Tibial nerve (tissue), 4 donors: ENCODE measurements around the gene MASP1.

Experiments used
- EP300 ChIP-seq, 2 donors: sonication (generic); formaldehyde crosslinking; IDR thresholded peaks; one replicate each; pipeline ENCODE4 v1.6.1; 2017; ENCODE audit warnings: antibody characterized with exemption in 2 of 2, mild to moderate bottlenecking in 1 of 2
- TF ChIP-seq, protein P1 (sequence below), 5 experiments: fragments of 200-600 bp in 3 of 5; fragments of 450-650 bp in 2 of 5; sonication (generic) in 3 of 5; IDR thresholded peaks; one replicate each; pipeline ENCODE4 v1.5.1; 2016 to 2019; ENCODE audit warnings: antibody characterized with exemption in 5 of 5, mild to moderate bottlenecking in 3 of 5, moderate library complexity in 2 of 5

DNA sequence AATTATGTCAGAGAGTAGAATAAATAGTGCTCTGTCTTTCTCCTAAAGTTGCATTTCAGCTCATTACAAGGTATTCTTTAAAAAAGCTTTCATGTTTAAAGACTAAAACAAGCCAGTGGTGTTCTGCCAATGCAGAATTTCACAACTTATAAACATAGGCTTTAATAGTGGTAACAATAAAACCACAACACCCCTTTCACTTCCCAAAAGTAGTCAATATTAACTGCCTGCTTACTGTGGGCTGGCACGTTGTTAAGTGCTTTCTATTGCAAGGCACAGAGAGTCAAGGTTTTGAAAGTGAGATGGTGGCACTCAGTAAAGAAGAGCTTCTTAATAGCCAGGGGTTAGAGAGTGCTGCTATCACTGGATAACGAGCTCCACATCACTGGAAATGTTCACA, 102.6 kb downstream of the MASP1 start:
- TF ChIP-seq, protein P1, sequence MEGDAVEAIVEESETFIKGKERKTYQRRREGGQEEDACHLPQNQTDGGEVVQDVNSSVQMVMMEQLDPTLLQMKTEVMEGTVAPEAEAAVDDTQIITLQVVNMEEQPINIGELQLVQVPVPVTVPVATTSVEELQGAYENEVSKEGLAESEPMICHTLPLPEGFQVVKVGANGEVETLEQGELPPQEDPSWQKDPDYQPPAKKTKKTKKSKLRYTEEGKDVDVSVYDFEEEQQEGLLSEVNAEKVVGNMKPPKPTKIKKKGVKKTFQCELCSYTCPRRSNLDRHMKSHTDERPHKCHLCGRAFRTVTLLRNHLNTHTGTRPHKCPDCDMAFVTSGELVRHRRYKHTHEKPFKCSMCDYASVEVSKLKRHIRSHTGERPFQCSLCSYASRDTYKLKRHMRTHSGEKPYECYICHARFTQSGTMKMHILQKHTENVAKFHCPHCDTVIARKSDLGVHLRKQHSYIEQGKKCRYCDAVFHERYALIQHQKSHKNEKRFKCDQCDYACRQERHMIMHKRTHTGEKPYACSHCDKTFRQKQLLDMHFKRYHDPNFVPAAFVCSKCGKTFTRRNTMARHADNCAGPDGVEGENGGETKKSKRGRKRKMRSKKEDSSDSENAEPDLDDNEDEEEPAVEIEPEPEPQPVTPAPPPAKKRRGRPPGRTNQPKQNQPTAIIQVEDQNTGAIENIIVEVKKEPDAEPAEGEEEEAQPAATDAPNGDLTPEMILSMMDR (IDR thresholded peaks at IDR 0.05): no peak
- TF ChIP-seq EP300 (IDR thresholded peaks at IDR 0.05): no peak
